HG03342 (cell line): ENCODE data around the gene TRAPPC1.
"Not testable (repeated sequence)": the region's sequence is repeated elsewhere in the genome, so short reads cannot be mapped to it uniquely, and the experiment has no call there.

Experiments
- ATAC-seq: cut with Tn5 transposase; IDR thresholded peaks from one replicate; pipeline ENCODE4 v1.9.1; 2021; ENCODE audit warnings: mild to moderate bottlenecking, moderate library complexity; ENCODE audit not compliant: unreplicated experiment

Gene TRAPPC1

GRCh38 chr17:7931709-7932482 lies at the start of gene TRAPPC1, which contains the start of gene CNTROB:
Gene TRAPPC1 (minus strand): TSS chr17:7931946. CDS start chr17:7931829, 117 bp downstream.
Gene CNTROB (plus strand): TSS chr17:7932206. CDS start chr17:7933080, 874 bp downstream.
- peak; percentile 90 for ATAC-seq

- no peak for ATAC-seq
Measured at GRCh38 chr17:7977805-7978204, 46.1 kb upstream of the TRAPPC1 start.

GRCh38 chr17:7977039-7977438 lies 45.3 kb upstream of the TRAPPC1 start:
- ATAC-seq, result no peak

- no peak for ATAC-seq
Measured at GRCh38 chr17:7974638-7975131, 42.9 kb upstream of the TRAPPC1 start.

- no peak for ATAC-seq
Measured at GRCh38 chr17:7972131-7972785, 40.5 kb upstream of the TRAPPC1 start.

- ATAC-seq, result no peak
Measured at GRCh38 chr17:7971651-7972050, 39.9 kb upstream of the TRAPPC1 start.

- ATAC-seq, result no peak
Measured at GRCh38 chr17:7969433-7969832, 37.7 kb upstream of the TRAPPC1 start.

- ATAC-seq, result no peak
Measured at GRCh38 chr17:7967751-7968150, 36.0 kb upstream of the TRAPPC1 start.

GRCh38 chr17:7961421-7961820 lies 29.7 kb upstream of the TRAPPC1 start:
- ATAC-seq, result no peak

- no peak for ATAC-seq
Measured at GRCh38 chr17:7959503-7960253, 27.9 kb upstream of the TRAPPC1 start.

- ATAC-seq, result no peak
Measured at GRCh38 chr17:7956228-7956965, 24.7 kb upstream of the TRAPPC1 start.

- ATAC-seq, result no peak
Measured at GRCh38 chr17:7955414-7956227, 23.9 kb upstream of the TRAPPC1 start.

GRCh38 chr17:7953266-7953665 lies 21.5 kb upstream of the TRAPPC1 start:
- not testable (repeated sequence) for ATAC-seq

- ATAC-seq, result peak; percentile 71
Measured at GRCh38 chr17:7951143-7951792, 19.5 kb upstream of the TRAPPC1 start.

GRCh38 chr17:7950578-7950977 lies 18.8 kb upstream of the TRAPPC1 start:
- no peak for ATAC-seq

- ATAC-seq, result no peak
Measured at GRCh38 chr17:7947651-7948050, 15.9 kb upstream of the TRAPPC1 start.

GRCh38 chr17:7946441-7946840 lies 14.7 kb upstream of the TRAPPC1 start:
- no peak for ATAC-seq

- ATAC-seq, result no peak
Measured at GRCh38 chr17:7945651-7946050, 13.9 kb upstream of the TRAPPC1 start.

- no peak for ATAC-seq
Measured at GRCh38 chr17:7944326-7944725, 12.6 kb upstream of the TRAPPC1 start.
